HUES48 (cell line): ENCODE results near the gene PCDH8.
"Not testable (repeated sequence)": the region's sequence is repeated elsewhere in the genome, so short reads cannot be mapped to it uniquely, and the experiment has no call there.

Experiments used
- H3K27ac ChIP-seq: one replicate; pipeline ENCODE4 v1.7.0; 2013; ENCODE audit warnings: low read depth, low read length, inconsistent platforms
- H3K27me3 ChIP-seq: 2 replicates; pipeline ENCODE4 v1.6.1; 2013; ENCODE audit warnings: mild to moderate bottlenecking, low read length; ENCODE audit not compliant: control insufficient read depth, insufficient read depth
- H3K36me3 ChIP-seq: 2 replicates; pipeline ENCODE4 v1.6.1; 2013; ENCODE audit warnings: low read length; ENCODE audit not compliant: control insufficient read depth, insufficient read depth
- H3K4me1 ChIP-seq: 2 replicates; pipeline ENCODE4 v1.6.1; 2013; ENCODE audit warnings: mild to moderate bottlenecking, low read length; ENCODE audit not compliant: control insufficient read depth, insufficient read depth
- H3K4me3 ChIP-seq: 2 replicates; pipeline ENCODE4 v1.5.1; 2013; ENCODE audit warnings: mild to moderate bottlenecking, low read depth, low read length
- H3K9ac ChIP-seq: 2 replicates; pipeline ENCODE4 v1.6.1; 2013; ENCODE audit warnings: mild to moderate bottlenecking, low read depth, low read length, moderate library complexity
- H3K9me3 ChIP-seq: 2 replicates; pipeline ENCODE4 v1.6.1; 2013; ENCODE audit warnings: low read length; ENCODE audit not compliant: control insufficient read depth, insufficient read depth

The PCDH8 gene

DNA sequence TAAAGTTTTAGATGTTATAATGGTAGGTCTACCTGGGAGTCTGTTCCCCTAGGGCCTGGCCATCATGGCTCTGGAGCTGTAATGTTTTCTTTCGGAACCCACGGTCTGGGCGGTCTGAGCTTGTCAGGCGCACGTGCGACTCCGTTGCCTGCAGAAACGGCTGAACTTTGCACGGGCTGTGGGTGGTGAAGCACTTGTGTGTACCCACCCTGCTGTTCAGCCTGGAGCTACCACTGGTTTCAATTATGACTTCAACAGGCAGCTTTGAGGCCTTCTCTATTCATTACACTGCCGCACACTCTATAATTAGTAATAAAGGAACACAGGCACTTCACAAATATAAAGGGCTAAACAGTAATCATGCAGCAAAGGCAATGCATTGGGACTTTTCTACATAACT lies 6.0 kb downstream of the PCDH8 start:
- Histone ChIP-seq H3K4me1 (peaks cover 15% of the 10 kb centered on the region), H3K9ac (no peak overlapping the region), H3K27ac (no peak overlapping the region), H3K4me3 (no peak overlapping the region), H3K9me3 (no peaks in the 10 kb centered on the region), H3K36me3 (peaks cover 3% of the 10 kb centered on the region; the same call in 1 of the 2 replicates), H3K27me3 (peaks cover 34% of the 10 kb centered on the region)

DNA sequence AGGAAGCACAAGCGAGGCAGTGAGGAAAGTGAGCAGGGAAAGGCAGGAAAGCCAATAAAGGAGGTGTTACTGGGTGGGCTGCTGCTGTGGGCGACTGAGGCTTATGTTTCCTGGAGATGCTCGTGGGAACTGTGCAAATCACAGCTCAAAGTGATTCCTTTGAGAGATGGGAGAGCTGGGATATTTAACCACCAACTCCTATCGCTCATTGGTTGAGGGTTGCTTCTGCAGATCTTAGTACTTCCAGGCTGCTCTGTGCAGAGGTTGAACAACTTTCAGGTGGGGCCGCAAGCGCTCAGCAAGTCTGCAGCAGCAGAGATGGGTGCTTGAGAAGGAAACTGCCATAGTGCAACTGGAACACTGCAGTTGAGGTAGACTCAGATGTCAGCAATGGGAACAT lies 8.4 kb downstream of the PCDH8 start:
- H3K27me3 ChIP-seq, result peaks cover 10% of the 10 kb centered on the region
- H3K27ac ChIP-seq, result no peak overlapping the region
- no peaks in the 10 kb centered on the region for H3K9me3 ChIP-seq
- no peak overlapping the region for H3K4me3 ChIP-seq
- H3K36me3 ChIP-seq, result peaks cover 3% of the 10 kb centered on the region; the same call in 1 of the 2 replicates
- H3K4me1 ChIP-seq, result peaks cover 18% of the 10 kb centered on the region
- H3K9ac ChIP-seq, result no peak overlapping the region

GRCh38 chr13:52838433-52839107 lies 9.9 kb downstream of the PCDH8 start:
- Histone ChIP-seq H3K4me3 (no peak overlapping the region), H3K9me3 (no peaks in the 10 kb centered on the region), H3K27ac (no peak overlapping the region), H3K27me3 (no peaks in the 10 kb centered on the region), H3K36me3 (no peaks in the 10 kb centered on the region), H3K9ac (no peak overlapping the region), H3K4me1 (peaks cover 18% of the 10 kb centered on the region)

DNA sequence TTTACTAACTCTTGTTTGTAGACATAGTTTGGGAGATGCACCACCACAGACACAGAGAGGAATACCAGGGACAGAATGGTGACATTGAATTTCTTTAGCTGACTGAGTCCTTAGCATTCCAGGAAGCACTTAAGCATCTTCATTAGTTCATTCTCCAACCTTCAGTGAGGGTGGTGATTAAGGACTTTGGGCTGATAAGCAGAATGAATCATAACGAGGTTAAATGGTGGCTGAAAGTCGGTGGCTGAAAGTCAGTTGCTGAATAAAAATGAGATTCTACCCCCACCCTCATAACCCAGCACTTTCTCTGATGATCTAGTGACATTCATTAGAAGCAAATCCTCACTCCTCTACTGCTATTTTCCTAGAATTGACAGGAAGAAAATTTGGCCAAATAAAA lies 10.6 kb downstream of the PCDH8 start:
- H3K36me3 ChIP-seq, result no peaks in the 10 kb centered on the region
- no peak overlapping the region for H3K27ac ChIP-seq
- H3K27me3 ChIP-seq, result no peaks in the 10 kb centered on the region
- H3K4me1 ChIP-seq, result peaks cover 25% of the 10 kb centered on the region
- no peak overlapping the region for H3K4me3 ChIP-seq
- no peak overlapping the region for H3K9ac ChIP-seq
- H3K9me3 ChIP-seq, result no peaks in the 10 kb centered on the region

GRCh38 chr13:52835071-52835839 lies 13.2 kb downstream of the PCDH8 start:
- Histone ChIP-seq H3K9ac (no peak overlapping the region), H3K27me3 (no peaks in the 10 kb centered on the region), H3K9me3 (no peaks in the 10 kb centered on the region), H3K4me3 (no peak overlapping the region), H3K36me3 (no peaks in the 10 kb centered on the region), H3K4me1 (peaks cover 29% of the 10 kb centered on the region), H3K27ac (no peak overlapping the region)

DNA sequence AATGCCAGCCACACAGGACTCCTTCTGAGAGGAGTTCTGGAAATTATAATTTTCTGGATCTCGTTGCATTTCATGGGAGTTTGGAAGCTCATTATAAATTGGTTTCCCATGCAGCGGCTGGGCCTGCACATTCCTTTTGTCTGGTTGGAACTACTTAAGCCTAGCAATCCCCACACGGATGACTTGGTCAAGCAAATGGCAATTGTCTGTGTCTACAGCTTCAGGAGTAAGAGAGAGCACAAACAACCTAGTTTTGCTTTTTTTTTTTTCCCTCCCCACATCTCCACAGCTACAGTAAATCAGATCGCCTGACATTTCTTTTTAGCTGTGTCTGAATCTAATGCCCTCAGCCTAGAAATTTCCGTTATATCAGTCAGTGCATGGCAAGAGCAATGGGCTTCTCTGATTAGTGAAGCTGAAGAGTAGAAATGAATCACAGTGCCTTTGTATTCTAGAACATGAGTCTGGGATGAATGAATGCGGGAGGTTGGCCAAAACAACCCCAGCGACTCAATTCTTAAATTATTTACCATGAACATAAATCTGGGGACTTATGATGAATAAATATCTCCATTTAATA lies 15.1 kb downstream of the PCDH8 start:
- H3K9me3 ChIP-seq, result no peaks in the 10 kb centered on the region
- H3K27ac ChIP-seq, result no peak overlapping the region
- no peaks in the 10 kb centered on the region for H3K36me3 ChIP-seq
- no peak overlapping the region for H3K4me3 ChIP-seq
- peaks cover 21% of the 10 kb centered on the region for H3K4me1 ChIP-seq
- no peaks in the 10 kb centered on the region for H3K27me3 ChIP-seq
- H3K9ac ChIP-seq, result no peak overlapping the region

DNA sequence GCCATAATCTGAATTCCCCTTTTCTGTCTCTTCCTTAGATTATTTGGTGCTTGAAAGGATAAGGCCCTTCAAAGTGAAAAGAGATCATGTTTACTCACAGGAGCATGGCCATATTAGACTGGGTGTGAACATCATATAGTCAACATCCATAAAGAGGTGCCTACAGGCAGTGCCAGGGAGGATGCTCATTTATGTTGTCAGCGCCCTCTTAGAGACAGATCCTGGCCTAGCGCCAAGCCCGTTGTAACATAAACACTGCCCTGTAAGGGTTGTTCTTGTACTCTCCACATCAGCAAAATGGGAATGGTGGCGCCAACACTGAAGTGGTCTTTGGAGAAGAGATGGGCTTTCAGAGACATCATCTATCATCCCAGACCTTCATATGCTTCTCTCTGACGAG lies 16.1 kb downstream of the PCDH8 start:
- Histone ChIP-seq H3K27ac (no peak overlapping the region), H3K36me3 (no peaks in the 10 kb centered on the region), H3K4me3 (no peak overlapping the region), H3K4me1 (peaks cover 14% of the 10 kb centered on the region), H3K27me3 (no peaks in the 10 kb centered on the region), H3K9ac (no peak overlapping the region), H3K9me3 (no peaks in the 10 kb centered on the region)

DNA sequence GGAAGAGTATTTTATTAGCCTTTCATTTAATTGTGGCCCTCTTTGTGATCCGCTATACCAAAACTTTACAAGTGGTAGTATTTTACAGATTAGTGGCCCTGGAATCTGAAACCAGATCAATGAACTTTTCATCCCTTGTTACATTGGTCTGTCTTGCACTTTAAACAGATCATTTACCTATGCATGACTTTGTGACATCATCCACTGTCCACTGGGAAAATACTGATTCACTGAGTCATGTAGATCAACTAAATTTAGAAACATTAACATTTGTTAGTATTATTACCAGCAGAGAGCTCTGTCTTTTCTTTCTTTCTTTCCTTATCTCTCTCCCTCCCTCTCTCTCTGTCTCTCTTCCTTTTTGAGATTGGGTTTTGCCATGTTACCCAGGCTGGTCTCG lies 17.5 kb downstream of the PCDH8 start:
- Histone ChIP-seq H3K4me3 (no peak overlapping the region), H3K27ac (no peak overlapping the region), H3K9ac (no peak overlapping the region), H3K9me3 (no peaks in the 10 kb centered on the region), H3K36me3 (no peaks in the 10 kb centered on the region), H3K27me3 (no peaks in the 10 kb centered on the region), H3K4me1 (peaks cover 14% of the 10 kb centered on the region)

GRCh38 chr13:52827839-52828238 lies 20.6 kb downstream of the PCDH8 start:
- Histone ChIP-seq H3K36me3 (no peaks in the 10 kb centered on the region), H3K27me3 (no peaks in the 10 kb centered on the region), H3K9me3 (peaks cover 8% of the 10 kb centered on the region), H3K9ac (no peak overlapping the region), H3K27ac (no peak overlapping the region), H3K4me1 (peaks cover 4% of the 10 kb centered on the region), H3K4me3 (no peak overlapping the region)

DNA sequence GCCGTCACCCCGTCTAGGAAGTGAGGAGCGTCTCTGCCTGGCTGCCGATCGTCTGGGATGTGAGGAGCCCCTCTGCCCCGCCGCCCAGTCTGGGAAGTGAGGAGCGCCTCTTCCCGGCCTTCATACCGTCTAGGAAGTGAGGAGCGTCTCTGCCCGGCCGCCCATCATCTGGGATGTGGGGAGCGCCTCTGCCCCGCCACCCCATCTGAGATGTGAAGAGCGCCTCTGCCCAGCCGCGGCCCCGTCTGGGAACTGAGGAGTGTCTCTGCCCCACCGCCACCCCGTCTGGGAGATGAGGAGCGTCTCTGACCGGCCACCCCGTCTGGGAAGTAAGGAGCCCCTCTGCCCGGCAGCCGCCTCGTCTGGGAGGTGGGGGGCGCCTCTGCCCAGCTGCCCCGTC lies 30.6 kb downstream of the PCDH8 start:
- not testable (repeated sequence) for H3K27me3 ChIP-seq, H3K9me3 ChIP-seq, H3K4me1 ChIP-seq, H3K27ac ChIP-seq, H3K4me3 ChIP-seq, H3K36me3 ChIP-seq, H3K9ac ChIP-seq

DNA sequence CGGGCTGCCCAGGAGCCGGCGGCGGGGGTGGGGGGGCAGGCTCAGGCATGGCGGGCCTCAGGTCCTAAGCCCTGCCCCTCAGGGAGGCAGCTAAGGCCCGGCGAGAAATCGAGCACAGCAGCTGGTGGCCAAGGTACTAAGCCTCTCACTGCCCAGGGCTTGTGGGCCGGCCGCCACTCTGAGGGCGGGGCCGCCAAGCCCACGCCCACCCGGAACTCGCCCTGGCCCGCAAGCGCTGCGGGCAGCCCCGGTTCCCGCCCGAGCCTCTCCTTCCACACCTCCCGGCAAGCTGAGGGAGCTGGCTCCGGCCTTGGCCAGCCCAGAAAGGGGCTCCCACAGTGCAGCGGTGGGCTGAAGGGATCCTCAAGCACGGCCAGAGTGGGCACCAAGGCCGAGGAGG lies 33.1 kb downstream of the PCDH8 start:
- H3K27ac ChIP-seq, result no peak overlapping the region
- no peak overlapping the region for H3K9ac ChIP-seq
- no peaks in the 10 kb centered on the region for H3K27me3 ChIP-seq
- no peak overlapping the region for H3K4me3 ChIP-seq
- no peaks in the 10 kb centered on the region for H3K4me1 ChIP-seq
- H3K36me3 ChIP-seq, result no peaks in the 10 kb centered on the region
- no peaks in the 10 kb centered on the region for H3K9me3 ChIP-seq
